Testis (tissue), 3 donors: ENCODE measurements around the gene CHCHD5. TPM values are rescaled to one million over a fixed set of nuclear protein-coding genes. Genes with fewer than 3 reads are reported as not detected.
"Not testable (repeated sequence)": the region's sequence is repeated elsewhere in the genome, so short reads cannot be mapped to it uniquely, and the experiment has no call there.

Experiments
- DNase-seq: peaks from one replicate; pipeline ENCODE4 v3.0.0-alpha.2; 2019
- H3K27ac ChIP-seq, 2 donors: fragments of 200-600 bp; sonication (generic); one replicate each; pipeline ENCODE4 v1.5.1; 2019
- H3K27me3 ChIP-seq: fragments of 200-600 bp; sonication (generic); one replicate; pipeline ENCODE4 v1.5.1; 2019
- H3K36me3 ChIP-seq: fragments of 200-600 bp; sonication (generic); one replicate; pipeline ENCODE4 v1.5.1; 2017; ENCODE audit warnings: low read depth; ENCODE audit errors: missing control alignments
- H3K4me1 ChIP-seq: fragments of 200-600 bp; sonication (generic); one replicate; pipeline ENCODE4 v1.5.1; 2019
- H3K4me3 ChIP-seq, 2 donors: fragments of 200-600 bp; sonication (generic); one replicate each; pipeline ENCODE4 v1.5.1; 2017 to 2019
- H3K9me3 ChIP-seq: fragments of 200-600 bp; sonication (generic); one replicate; pipeline ENCODE4 v1.5.1; 2017
- CTCF ChIP-seq, 3 experiments: fragments of 450-650 bp in 2 of 3; fragments of 200-600 bp in 1 of 3; sonication (generic) in 1 of 3; IDR thresholded peaks; one replicate each; pipeline ENCODE4 v1.5.1; 2016 to 2019; ENCODE audit warnings: antibody characterized with exemption in 3 of 3, mild to moderate bottlenecking in 2 of 3, moderate library complexity in 1 of 3
- POLR2A ChIP-seq: fragments of 450-650 bp; IDR thresholded peaks from one replicate; pipeline ENCODE4 v1.6.1; 2017; ENCODE audit warnings: antibody characterized with exemption, mild to moderate bottlenecking, moderate library complexity
- WGBS, 2 donors: methylation state at CpG; one replicate each; pipeline ENCODE4 v1.1.5; 2018; 5-methylcytosine and 5-hydroxymethylcytosine counted together
- intact Hi-C: fragments of 100-400 bp; cut with DNase I; formaldehyde crosslinking; loops from one replicate; pipeline ENCODE4 v1.15.1; 2023; ENCODE audit warnings: low total_unique reads
- polyA plus RNA-seq: library from polyadenylated mRNA; stranded (reverse); fragments of 350-450 nt; fragmentation: Illumina TruSeq; extraction: RNeasy Lipid Tissue Mini Kit (QIAGEN cat#74804); gene quantifications from one replicate; pipeline ENCODE4 v1.2.3, GENCODE V29; 2014; ENCODE audit warnings: low read depth, low replicate concordance; ENCODE audit not compliant: insufficient read depth
- total RNA-seq, 2 donors: library from RNA; depleted of rRNA; stranded (reverse); fragments of >200 nt; gene quantifications; one replicate each; pipeline ENCODE4 v1.2.3, GENCODE V29; 2016

The CHCHD5 gene
- total and polyA plus RNA-seq, 3 donors from 2014 or later = 49.0 to 98.9 (median 51.3) TPM

DNA sequence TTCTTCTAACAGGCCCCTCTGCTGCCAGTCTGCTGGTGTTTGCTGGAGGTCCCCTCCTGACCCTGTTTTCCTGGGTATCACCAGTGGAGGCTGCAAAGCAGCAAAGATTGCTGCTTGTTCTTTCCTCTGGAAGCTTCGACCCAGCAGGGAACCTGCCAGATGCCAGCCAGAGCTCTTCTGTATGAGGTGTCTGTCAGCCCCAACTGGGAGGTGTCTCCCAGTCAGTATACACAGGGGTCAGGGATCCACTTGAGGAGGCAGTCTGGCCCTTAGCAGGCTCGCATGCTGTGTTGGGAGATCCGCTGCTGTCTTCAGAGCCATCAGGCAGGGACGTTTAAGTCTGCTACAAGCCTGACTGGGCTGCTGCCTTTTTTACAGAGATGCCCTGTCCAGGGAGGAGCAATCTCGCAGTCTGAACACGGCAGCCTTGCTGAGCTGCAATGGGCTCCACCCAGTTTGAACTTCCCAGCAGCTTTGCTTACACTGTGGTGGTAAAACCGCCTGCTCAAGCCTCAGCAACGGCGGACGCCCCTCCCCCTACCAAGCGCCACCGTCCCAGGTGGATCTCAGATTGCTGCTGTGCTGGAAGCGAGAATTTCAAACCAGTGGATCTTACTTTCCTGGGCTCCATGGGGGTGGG lies 29.9 kb downstream of the CHCHD5 start:
- 68% methylated on average over 12 of the region's 13 CpGs; no CpG with 5 or more reads in 1 of the 2 donors for WGBS, 2 donors
- Histone ChIP-seq H3K36me3 (no peaks in the 10 kb centered on the region), H3K4me1 (no peaks in the 10 kb centered on the region), H3K4me3 (no peak overlapping the region), H3K27me3 (no peaks in the 10 kb centered on the region), H3K9me3 (no peaks in the 10 kb centered on the region), H3K27ac (no peak overlapping the region)
- DNase-seq = no peak
- intact Hi-C loops = no loop called here
- no peak for TF ChIP-seq POLR2A
- TF ChIP-seq CTCF (IDR thresholded peaks at IDR 0.05) = no peak

- no peak for TF ChIP-seq CTCF (IDR thresholded peaks at IDR 0.05)
- no peak for TF ChIP-seq POLR2A
- no peak overlapping the region for H3K27ac ChIP-seq
- intact Hi-C loops = no loop called here
- H3K4me1 ChIP-seq = no peaks in the 10 kb centered on the region
- WGBS, 2 donors = 93 to 95% methylated on average over 8 of the region's 8 CpGs
- no peak for DNase-seq
- H3K27me3 ChIP-seq = no peaks in the 10 kb centered on the region
- H3K36me3 ChIP-seq = no peaks in the 10 kb centered on the region
- H3K9me3 ChIP-seq = no peaks in the 10 kb centered on the region
- H3K4me3 ChIP-seq = no peak overlapping the region
These were observed 30.6 kb downstream of the CHCHD5 start for GRCh38 chr2:112615051-112615450.

GRCh38 chr2:112615798-112616197 lies 31.4 kb downstream of the CHCHD5 start:
- H3K36me3 ChIP-seq, intact Hi-C loops, H3K4me1 ChIP-seq, H3K9me3 ChIP-seq, H3K4me3 ChIP-seq, H3K27me3 ChIP-seq, H3K27ac ChIP-seq, DNase-seq: not testable (repeated sequence)
- WGBS, 2 donors = 80 to 86% methylated on average over 2 of the region's 2 CpGs

GRCh38 chr2:112618383-112618782 lies 34.0 kb downstream of the CHCHD5 start:
- TF ChIP-seq CTCF (IDR thresholded peaks at IDR 0.05) = no peak
- TF ChIP-seq POLR2A = no peak
- H3K4me1 ChIP-seq = no peaks in the 10 kb centered on the region
- no peak for DNase-seq
- no peaks in the 10 kb centered on the region for H3K36me3 ChIP-seq
- WGBS, 2 donors = 77 to 80% methylated on average over 6 of the region's 6 CpGs
- no peak overlapping the region for H3K27ac ChIP-seq
- no peak overlapping the region for H3K4me3 ChIP-seq
- no peaks in the 10 kb centered on the region for H3K9me3 ChIP-seq
- H3K27me3 ChIP-seq = no peaks in the 10 kb centered on the region
- intact Hi-C loops = no loop called here

GRCh38 chr2:112621790-112622527 lies 37.5 kb downstream of the CHCHD5 start:
- no peak for DNase-seq
- TF ChIP-seq CTCF (IDR thresholded peaks at IDR 0.05) (no peak), POLR2A (no peak)

More at GRCh38 chr2:112621790-112622527, 37.5 kb downstream of the CHCHD5 start:
- Histone ChIP-seq H3K9me3 (no peaks in the 10 kb centered on the region), H3K27ac (no peak overlapping the region), H3K4me3 (no peak overlapping the region), H3K36me3 (no peaks in the 10 kb centered on the region), H3K27me3 (no peaks in the 10 kb centered on the region), H3K4me1 (no peaks in the 10 kb centered on the region)
- intact Hi-C loops = loop anchor here (10.0 kb wide), 1 partner anchor 103 kb away; the partner anchor contains the start of gene NT5DC4
- 87 to 90% methylated on average over 22 of the region's 22 CpGs for WGBS, 2 donors
